GM18511 (cell line): ENCODE data around the gene HYPK.
"Not testable (repeated sequence)": the region's sequence is repeated elsewhere in the genome, so short reads cannot be mapped to it uniquely, and the experiment has no call there.

Experiments used
- ATAC-seq: cut with Tn5 transposase; IDR thresholded peaks from one replicate; pipeline ENCODE4 v1.9.1; 2021; ENCODE audit warnings: mild to moderate bottlenecking, moderate library complexity; ENCODE audit not compliant: unreplicated experiment

HYPK gene

DNA sequence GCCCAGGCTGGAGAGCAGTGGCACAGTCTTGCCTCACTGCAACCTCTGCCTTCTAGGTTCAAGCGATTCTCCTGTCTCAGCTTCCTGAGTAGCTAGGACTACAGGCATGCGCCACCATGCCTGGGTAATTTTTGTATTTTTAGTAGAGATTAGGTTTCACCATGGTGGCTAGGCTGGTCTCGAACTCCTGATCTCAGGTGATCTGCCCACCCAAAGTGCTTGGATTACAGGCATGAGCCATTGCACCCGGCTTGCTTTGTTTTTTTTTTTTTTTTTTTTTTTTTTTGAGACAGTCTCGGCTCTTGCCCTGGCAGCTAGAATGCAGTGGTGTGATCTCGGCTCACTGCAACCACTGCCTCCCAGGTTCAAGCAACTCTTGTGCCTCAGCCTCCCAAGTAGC lies 32.1 kb downstream of the HYPK start:
- ATAC-seq = not testable (repeated sequence)

DNA sequence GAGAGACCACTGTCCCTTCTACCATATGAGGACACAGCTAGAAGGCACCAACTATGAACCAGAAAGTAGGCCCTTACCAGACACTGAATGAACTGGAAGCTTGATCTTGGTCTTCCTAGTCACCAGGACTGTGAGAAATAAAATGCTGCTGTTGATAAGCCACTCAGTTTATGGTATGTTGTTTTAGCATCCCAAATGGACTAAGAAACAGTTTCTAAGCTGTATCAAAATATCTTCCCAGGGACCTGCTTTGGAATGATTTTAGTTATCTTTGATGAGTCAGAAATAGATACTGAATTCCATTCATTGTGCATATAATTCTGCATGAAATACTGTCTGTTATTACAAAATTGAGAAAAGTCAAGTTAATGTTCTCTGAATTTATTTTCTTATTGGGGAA lies 45.0 kb downstream of the HYPK start:
- ATAC-seq = no peak

GRCh38 chr15:43851251-43851650 lies 50.9 kb downstream of the HYPK start:
- no peak for ATAC-seq

GRCh38 chr15:43852607-43853006 lies 52.2 kb downstream of the HYPK start:
- ATAC-seq = no peak
